Mammary epithelial cell (primary cell): Measurements from ENCODE around the gene FCRLB.
"Not testable (repeated sequence)": the region's sequence is repeated elsewhere in the genome, so short reads cannot be mapped to it uniquely, and the experiment has no call there.

Experiments
- CTCF ChIP-seq, 2 donors: IDR thresholded peaks in 1 of 2; conservative IDR thresholded peaks in 1 of 2; 2 replicates each; pipeline ENCODE4 v1.5.1; 2011 to 2012; ENCODE audit warnings: inconsistent platforms in 2 of 2, low read length in 2 of 2, mild to moderate bottlenecking in 2 of 2, control low read depth in 1 of 2, low read depth in 1 of 2; ENCODE audit not compliant: insufficient read depth in 1 of 2; ENCODE audit errors: extremely low read depth in 1 of 2
- EZH2 ChIP-seq: IDR thresholded peaks from 2 replicates; pipeline ENCODE4 v1.6.1; 2012; ENCODE audit warnings: low read length, inconsistent platforms, borderline replicate concordance

- not testable (repeated sequence) for TF ChIP-seq CTCF (conservative IDR thresholded peaks at IDR 0.05 in 1 of 2, IDR thresholded peaks at IDR 0.05 in 1 of 2; ENCODE audit: extremely low read depth in 1 of 2, insufficient read depth in 1 of 2, low read depth in 1 of 2, low read length in 2 of 2); EZH2
These were observed 46.4 kb upstream of the FCRLB start for GRCh38 chr1:161674908-161675307.
